ENCODE results near the gene PNPLA2. TPM values are rescaled to one million over a fixed set of nuclear protein-coding genes. Genes with fewer than 3 reads are reported as not detected.

PNPLA2 gene
- total and polyA plus RNA-seq, 2 of the 8 experiments (the other 6 are each of a cell fraction or from before 2014, with no cell fraction given) = 30.9 to 62.1 TPM

DNA sequence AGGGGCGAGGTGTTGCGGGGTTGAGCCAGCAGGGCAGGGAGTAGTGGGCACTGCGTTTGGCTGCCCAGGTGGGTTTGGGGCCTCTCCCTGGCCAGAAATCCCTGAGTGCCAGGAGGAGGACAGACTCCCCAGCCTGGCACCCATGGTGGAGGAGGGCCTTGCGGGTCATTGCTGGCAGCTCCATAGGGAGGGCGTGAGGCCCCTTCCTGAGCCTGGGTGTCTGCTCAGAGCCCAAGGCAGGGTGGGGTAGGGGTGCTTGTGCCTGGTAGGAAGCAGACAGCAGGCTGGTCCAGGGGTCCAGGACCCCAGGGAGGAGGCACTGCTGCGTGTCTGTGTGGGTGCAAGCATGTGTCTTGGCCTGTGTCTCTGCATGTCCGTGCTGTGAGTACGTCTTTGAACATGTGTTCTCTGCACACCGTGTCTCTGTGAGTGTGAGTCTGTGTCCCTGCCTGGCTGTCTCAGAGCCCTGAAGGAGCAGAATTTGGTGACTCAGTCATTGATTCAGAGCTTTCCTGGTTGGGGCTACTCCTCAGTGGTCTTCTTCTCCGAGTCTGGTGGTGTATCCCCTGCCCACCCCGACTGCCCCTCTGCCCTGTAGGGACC is 27.9 kb downstream of the PNPLA2 start (continued):
- TF ChIP-seq PHF8 (conservative IDR thresholded peaks at IDR 0.05; ENCODE audit: low read depth, low read length) (no peak), BCL11A (IDR thresholded peaks at IDR 0.05; ENCODE audit: low read depth in 2 of 2, low read length in 2 of 2) (no peak), RNF2 (IDR thresholded peaks at IDR 0.05; ENCODE audit: borderline replicate concordance, low read depth, low read length, missing control alignments, poor library complexity, severe bottlenecking) (no peak), CBX8 (IDR thresholded peaks at IDR 0.05; ENCODE audit: borderline replicate concordance, low read depth, low read length) (no peak), SUZ12 (IDR thresholded peaks at IDR 0.05; ENCODE audit: low read length) (no peak), CBX5 (IDR thresholded peaks at IDR 0.05; ENCODE audit: low read depth, low read length) (no peak)

Measured in H1 (cell line).